D341Med (cell line): Measurements from ENCODE around the gene MYL10.
"Not testable (repeated sequence)": the region's sequence is repeated elsewhere in the genome, so short reads cannot be mapped to it uniquely, and the experiment has no call there.

Experiments used
- DNase-seq: peaks from one replicate; pipeline ENCODE4 v3.0.0; 2012; ENCODE audit warnings: low spot score

The MYL10 gene

GRCh38 chr7:101618916-101619315, 10.2 kb downstream of the MYL10 start:
- DNase-seq: no peak

GRCh38 chr7:101618207-101618839, 10.8 kb downstream of the MYL10 start:
- no peak for DNase-seq

GRCh38 chr7:101617451-101618206, 11.5 kb downstream of the MYL10 start:
- DNase-seq: no peak

- DNase-seq: no peak
Observed at GRCh38 chr7:101615446-101615845, 13.7 kb downstream of the MYL10 start.

- DNase-seq: no peak
Observed at GRCh38 chr7:101614939-101615302, 14.2 kb downstream of the MYL10 start.

- no peak for DNase-seq
Observed at GRCh38 chr7:101614098-101614938, 14.8 kb downstream of the MYL10 start.

GRCh38 chr7:101612885-101613515, 16.1 kb downstream of the MYL10 start:
- DNase-seq: no peak

- DNase-seq: no peak
Observed at GRCh38 chr7:101608772-101609713, 20.1 kb downstream of the MYL10 start.

GRCh38 chr7:101606498-101606923, 22.6 kb downstream of the MYL10 start:
- DNase-seq: no peak

- no peak for DNase-seq
Observed at GRCh38 chr7:101605611-101606497, 23.2 kb downstream of the MYL10 start.

GRCh38 chr7:101604934-101605332, 24.2 kb downstream of the MYL10 start:
- not testable (repeated sequence) for DNase-seq

GRCh38 chr7:101604331-101604933, 24.7 kb downstream of the MYL10 start:
- no peak for DNase-seq

- DNase-seq: peak; percentile 92
Observed at GRCh38 chr7:101602484-101603241, 26.4 kb downstream of the MYL10 start.

- no peak for DNase-seq
Observed at GRCh38 chr7:101602082-101602481, 27.0 kb downstream of the MYL10 start.

GRCh38 chr7:101599787-101600186, 29.3 kb downstream of the MYL10 start:
- no peak for DNase-seq

- DNase-seq: no peak
Observed at GRCh38 chr7:101598986-101599771, 29.9 kb downstream of the MYL10 start.

GRCh38 chr7:101598422-101598985, 30.6 kb downstream of the MYL10 start:
- DNase-seq: peak; percentile 16

GRCh38 chr7:101597941-101598340, 31.2 kb downstream of the MYL10 start:
- no peak for DNase-seq
